Measurements from ENCODE around the gene CDC42BPA.

GRCh38 chr1:226949401-226949800, 368.9 kb downstream of the CDC42BPA start:
- TF ChIP-seq GLIS3 (CRISPR knock-in tag; IDR thresholded peaks at IDR 0.05) (no peak), OSR1 (CRISPR knock-in tag; IDR thresholded peaks at IDR 0.05) (no peak), ZFP30 (CRISPR knock-in tag; IDR thresholded peaks at IDR 0.05) (no peak), TSHZ2 (CRISPR knock-in tag; IDR thresholded peaks at IDR 0.05) (no peak), ZNF70 (CRISPR knock-in tag; IDR thresholded peaks at IDR 0.05) (no peak), ISL1 (CRISPR knock-in tag; IDR thresholded peaks at IDR 0.05) (no peak), ZNF565 (CRISPR knock-in tag; conservative IDR thresholded peaks at IDR 0.05; ENCODE audit: low read depth) (no peak), RARB (CRISPR knock-in tag; IDR thresholded peaks at IDR 0.05) (no peak), SNAI2 (CRISPR knock-in tag; IDR thresholded peaks at IDR 0.05) (no peak), TCF4 (CRISPR knock-in tag; IDR thresholded peaks at IDR 0.05; ENCODE audit: borderline replicate concordance) (no peak)
- TF ChIP-seq, protein P1, sequence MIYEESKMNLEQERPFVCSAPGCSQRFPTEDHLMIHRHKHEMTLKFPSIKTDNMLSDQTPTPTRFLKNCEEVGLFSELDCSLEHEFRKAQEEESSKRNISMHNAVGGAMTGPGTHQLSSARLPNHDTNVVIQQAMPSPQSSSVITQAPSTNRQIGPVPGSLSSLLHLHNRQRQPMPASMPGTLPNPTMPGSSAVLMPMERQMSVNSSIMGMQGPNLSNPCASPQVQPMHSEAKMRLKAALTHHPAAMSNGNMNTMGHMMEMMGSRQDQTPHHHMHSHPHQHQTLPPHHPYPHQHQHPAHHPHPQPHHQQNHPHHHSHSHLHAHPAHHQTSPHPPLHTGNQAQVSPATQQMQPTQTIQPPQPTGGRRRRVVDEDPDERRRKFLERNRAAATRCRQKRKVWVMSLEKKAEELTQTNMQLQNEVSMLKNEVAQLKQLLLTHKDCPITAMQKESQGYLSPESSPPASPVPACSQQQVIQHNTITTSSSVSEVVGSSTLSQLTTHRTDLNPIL (CRISPR knock-in tag; IDR thresholded peaks at IDR 0.05; ENCODE audit: low read depth): no peak
